UCSD-AML1 (cell line): ENCODE results near the gene CDX1.

ENCODE experiments used
- DNase-seq: peaks from one replicate; lab custom pipeline; 2025; ENCODE audit not compliant: unreplicated experiment; lab: John Stamatoyannopoulos, UW

Gene CDX1

DNA sequence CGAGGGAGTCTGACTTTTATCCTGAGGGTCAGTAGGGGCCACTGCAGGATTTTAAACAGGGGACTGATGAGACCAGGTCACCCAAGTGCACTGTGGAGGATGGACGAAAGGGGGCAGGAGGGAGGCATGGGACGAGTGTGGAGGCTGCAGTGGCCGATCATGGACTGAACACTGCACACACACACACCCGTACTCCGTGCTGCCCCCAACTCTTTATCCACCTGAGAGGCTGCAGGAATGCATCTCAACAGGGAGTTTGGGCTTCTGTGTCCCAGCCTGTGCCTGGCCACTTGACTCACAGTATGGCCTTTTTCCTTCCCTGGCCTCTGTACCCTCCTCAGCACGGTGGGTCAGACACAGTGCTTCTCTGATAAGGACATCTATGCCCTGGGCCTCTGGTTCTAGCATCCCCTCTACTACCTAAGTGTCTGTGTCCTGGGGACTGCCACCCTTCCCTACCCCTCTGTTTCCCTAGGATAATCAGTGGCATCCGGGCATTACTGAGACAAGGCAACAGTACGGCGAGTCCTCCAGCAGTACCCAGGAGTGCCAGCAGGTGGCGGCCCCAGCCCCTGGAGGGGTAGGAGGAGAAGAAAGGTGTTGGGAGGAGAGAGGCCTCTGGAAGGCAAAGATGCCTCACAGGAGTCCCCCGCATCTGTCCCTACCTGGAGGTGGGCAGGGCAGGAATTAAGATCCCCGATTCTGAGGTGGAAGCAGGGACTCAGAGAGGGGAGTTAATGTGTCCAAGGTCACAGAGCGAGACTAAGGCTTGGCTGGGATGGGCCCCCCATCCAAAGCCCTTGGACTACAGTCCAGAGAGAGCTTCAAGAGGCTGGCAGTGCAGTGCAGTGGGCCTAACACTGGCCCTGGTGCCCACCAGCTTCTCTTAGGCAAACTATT, 5.1 kb upstream of the CDX1 start:
- peak; percentile 86 for DNase-seq

DNA sequence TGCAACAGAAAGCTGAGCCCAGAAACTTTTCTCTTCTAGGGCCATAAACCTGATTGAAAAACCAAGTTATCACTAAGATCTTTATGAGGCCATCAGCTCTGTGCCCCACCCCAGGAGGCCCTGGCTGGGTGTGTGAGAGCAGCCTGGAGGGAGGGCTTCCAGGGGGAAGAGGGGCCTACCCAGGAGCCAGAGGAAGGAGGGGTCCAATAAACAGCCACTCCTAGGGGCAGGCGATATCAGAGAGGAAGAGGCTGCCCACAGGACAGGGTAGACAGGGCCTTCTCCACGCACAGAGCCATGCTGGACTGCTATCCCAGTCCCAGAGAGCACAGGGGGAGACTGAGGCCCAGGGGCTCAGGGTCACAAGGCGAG, 4.5 kb upstream of the CDX1 start:
- no peak for DNase-seq

DNA sequence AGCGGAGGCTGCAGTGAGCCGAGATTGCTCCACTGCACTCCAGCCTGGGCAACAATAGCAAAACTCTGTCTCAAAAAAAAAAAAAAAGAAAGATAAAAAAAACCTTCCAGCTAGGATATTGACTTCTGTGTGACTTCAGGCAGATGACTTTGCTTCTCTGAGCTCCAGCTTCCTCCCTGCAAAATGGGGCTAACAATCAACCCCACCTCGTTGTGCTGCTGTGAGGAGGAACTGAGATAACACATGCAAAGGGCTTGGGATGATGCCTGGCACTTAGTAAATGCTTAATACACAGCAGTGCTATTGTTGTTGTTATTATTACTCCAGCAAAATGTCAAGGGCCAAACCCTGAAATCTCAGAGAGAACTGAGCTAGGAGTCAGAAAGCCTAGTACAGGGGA, 3.5 kb upstream of the CDX1 start:
- no peak for DNase-seq

DNA sequence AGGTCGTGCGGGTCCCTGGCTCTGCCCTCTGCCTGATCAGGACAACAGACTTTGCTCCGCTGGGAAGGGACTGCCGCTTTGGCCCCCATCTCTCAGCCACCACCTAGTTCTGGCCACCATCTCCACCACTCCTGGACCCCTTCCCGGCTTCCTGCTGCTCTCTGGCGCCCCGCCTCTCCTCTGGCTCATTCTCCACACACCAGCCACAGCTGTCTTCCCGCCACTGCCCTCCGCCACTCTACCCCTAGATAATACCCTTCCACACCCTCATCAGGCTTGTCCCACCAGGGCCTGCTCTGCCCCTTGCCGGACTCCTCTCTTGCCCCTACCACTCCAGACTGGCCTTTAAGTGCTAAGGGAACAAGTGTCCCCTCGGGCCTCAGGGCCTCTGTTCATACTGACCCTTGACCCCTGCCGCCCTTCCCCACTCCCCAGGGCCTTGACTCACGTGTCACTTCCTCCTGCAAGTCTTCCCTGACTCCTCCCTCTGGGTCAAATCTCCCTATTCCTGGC, 3.0 kb upstream of the CDX1 start:
- no peak for DNase-seq

DNA sequence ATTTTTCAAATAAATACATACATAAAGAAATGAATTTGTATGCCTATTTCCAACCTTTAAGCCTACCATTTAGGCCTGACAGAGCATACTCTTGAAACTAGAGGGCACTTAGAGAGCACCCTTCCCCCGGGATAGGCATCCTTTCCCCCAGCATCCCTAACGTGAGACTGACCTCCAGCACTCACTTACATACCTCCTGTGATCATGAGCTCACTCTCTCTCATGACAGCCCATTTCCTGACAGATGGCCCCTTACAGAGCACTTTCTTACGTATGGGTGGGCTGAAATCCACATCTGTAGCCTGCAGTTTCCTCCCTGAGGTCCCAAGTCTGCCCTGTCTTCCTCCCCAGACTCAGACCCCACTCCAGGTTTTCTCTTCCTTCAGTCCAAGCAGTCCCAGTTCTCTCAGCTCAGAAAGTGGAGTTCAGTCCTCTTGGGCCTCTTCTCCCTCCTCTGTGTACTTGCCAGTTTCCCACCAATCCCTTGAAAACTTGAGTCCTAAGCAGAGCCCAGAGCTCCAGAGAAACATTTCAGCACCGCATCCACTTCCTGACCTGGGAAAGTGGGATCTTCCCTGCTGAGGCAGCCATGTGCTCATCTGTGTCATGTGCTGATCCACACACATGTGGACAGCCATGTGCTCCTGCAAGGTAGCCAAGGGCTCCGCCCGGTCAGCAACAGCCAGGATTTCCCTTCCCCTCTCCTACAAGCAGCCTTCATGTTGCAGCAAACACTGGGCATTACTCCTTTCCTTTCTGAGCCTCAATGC, 2.2 kb upstream of the CDX1 start:
- peak; percentile 31 for DNase-seq

DNA sequence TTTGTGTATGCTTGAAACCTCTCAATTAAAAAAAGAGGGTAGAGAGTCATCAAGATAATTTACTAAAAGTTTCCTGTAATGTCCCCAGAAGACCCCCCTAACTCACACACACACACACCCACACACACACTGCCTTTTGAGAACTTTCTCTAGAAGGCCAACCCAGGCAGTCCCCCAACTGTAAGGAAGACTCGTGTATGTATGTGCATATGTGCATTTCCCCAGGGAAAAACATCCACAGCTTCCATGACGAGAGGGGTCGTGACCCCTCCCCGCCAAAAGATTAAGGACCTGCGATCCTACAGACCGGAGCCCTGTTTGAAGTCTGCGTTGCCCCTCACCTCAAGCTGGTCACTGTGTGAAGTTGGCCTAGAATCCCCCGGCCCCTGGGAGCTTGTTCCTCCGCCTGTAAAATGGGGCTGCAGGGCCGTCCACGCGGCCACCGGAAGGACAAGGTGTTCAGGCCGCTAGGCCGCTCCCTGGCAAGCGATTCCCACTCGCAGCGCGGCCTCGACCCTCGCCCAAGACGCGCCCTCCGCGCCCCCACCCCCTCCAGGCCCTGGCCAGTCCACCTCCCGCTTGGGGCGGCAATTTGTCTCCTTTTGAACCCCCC, 435 bp upstream of the CDX1 start:
- no peak for DNase-seq

DNA sequence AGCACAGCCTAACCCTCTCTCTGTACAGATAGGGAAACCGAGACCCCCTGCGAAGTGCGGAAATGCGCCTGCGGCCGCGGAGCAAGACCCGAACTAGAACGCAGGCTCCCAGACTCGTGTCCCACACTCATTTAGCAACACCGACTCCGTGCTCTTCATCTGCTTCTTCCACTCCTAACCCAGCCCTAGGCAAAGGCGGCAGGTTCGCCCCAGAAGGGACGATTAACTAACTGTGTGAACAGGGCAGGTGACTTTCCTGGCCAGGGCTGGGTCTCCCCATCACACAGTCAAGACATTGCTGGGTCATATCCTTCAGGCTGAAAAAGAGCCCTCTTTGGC, 903 bp downstream of the CDX1 start:
- no peak for DNase-seq

DNA sequence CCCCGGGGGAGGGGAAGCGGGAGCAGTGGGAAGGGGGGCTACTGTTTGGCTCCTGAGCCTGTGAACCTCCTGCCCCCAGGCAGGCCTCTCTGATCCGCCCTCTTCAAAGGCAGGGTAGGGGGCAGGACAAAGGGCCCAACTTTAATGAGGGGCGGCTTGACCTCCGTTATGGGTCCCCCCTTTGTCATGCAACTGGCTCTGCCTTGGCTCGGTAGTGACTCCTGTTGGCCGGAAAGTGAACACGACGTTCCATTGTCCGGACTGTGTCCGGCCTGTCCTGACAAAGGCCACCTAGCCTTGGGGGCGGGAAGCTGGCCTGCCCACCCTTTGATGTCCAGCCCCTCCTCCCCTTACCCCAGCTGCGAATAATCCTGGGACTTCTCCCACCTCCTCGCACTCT, 1.3 kb downstream of the CDX1 start:
- no peak for DNase-seq

DNA sequence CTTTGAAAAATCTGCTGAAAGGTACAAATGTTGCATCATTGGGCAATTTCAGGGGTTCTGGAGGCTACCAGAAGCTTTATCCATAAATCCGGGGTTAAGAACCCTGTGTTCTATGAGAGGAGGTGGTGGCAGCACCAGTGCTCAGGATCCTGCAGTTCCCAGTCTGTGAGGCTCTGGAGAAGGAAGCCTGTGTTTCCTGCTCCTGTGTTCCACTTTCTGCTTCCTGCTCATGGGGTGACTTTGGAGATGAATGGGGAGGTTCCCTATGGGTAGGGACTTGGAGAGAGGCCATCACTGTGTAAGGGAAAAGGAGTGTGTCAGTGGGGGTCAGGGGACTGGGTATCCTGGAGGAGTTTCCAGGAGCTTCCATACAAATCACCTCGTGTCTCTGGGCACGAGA, 2.3 kb downstream of the CDX1 start:
- no peak for DNase-seq

DNA sequence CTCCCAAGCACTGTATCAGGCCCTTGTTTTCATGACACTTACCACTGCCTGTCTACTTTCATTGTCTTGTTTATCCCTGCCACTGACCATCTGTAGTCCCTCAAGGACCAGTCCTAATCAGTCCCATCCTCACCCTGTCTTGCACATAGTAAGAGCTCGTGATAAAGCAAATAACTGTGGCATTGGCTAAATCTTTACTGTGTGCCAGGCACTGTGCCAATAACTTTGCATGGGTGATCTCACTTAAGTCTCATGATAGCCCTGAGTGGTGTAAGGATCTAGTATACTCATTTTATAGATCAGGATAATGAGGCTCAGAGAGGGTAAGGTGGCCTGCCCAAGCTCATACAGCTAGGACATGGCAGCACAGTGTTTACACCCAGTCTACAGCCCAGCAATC, 5.6 kb downstream of the CDX1 start:
- DNase-seq, result no peak

DNA sequence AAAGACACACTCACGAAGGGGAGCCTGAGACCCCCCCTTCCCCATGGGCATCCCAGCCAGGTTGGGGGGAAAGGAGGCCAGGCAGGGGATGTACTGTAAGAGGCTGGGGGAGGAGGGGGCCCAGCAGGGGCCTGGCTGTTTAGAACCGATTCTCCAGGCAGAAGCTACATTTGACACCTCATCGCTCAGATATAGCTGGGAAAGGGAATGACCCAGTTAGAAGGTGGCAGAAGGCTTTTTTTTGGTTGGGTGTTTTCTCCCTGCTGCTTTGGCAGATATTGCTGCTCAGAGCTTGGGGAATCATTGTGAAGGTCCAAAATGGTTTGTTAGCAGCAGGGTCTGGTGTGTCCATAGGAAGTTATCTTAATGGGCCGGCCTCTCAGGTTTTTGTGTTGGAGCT, 6.0 kb downstream of the CDX1 start:
- no peak for DNase-seq

DNA sequence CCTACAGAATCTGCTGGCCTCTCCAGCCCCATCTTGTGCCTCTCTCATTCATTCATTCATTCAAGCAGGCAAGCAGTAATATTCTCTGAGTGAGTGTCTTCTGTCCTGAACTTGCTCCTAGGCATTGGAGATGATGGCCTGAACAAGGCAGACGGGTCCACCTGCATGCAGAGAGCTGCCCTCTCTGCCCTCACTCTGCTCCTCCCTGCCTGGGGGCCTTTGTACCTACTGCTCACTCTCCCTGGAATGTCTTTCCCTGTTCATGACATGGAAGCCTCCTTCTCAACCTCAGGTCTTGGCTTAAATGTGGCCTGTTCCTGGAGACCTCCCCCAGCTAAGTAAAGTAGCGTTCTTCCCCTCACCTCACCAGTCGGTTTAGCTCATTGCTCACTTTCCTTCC, 6.6 kb downstream of the CDX1 start:
- DNase-seq, result no peak

DNA sequence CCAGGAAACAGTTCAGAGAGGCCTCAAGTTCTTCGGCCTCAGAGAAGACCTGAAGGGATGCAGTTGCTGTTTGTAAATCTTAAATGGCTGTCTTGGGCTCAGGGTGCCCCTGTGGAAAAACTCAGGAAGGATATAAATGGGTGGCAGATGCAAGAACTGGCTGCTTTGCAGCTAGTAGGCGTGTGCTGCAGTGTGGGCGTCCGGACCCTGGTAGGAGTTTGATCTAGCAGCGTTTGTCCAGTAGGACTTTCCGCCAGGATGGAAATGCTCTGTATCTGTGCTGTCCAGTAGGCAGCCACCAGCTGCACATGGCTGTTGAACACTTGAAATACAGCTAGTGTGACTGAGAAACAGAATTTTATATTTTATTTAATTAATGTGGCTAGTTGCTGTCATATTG, 7.7 kb downstream of the CDX1 start:
- DNase-seq, result no peak

DNA sequence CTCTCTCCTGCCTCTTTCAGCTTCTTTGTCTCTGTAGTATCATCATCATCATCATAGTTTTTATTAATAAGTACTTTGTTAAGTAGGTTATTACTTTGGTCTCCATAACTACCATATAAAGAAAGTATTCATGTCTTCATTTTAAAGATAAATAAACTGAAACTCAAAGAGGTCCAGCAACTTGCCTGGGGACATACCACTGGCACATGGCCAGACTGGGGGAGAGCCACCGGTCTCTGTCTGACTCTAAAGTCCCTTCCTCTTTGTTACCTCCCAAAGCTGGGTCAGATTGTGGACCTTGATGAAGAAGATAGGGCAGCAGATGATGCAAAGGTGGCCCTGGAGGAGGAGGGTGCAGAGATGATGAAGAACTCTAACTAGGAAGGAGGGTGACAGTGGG, 8.5 kb downstream of the CDX1 start:
- no peak for DNase-seq

DNA sequence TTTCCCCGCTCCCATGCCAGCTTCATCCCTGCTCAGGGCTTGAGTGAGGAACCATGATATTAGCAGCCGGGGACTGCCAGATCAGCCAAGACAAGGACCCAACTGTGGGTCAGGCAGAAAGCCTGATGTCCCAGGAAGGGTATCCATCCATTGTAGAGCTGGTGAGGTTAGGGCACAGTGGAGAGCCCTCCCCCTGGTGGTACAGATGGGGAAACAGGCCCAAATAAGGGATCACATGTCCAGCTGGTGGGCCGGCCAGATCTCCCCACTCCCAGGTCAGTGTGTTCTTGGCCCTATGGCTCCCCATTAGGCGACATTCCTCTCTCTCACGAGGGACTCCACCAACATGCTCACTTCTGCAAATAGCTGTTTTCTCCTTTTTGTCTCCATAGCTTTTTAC, 9.0 kb downstream of the CDX1 start:
- DNase-seq, result peak; percentile 42

DNA sequence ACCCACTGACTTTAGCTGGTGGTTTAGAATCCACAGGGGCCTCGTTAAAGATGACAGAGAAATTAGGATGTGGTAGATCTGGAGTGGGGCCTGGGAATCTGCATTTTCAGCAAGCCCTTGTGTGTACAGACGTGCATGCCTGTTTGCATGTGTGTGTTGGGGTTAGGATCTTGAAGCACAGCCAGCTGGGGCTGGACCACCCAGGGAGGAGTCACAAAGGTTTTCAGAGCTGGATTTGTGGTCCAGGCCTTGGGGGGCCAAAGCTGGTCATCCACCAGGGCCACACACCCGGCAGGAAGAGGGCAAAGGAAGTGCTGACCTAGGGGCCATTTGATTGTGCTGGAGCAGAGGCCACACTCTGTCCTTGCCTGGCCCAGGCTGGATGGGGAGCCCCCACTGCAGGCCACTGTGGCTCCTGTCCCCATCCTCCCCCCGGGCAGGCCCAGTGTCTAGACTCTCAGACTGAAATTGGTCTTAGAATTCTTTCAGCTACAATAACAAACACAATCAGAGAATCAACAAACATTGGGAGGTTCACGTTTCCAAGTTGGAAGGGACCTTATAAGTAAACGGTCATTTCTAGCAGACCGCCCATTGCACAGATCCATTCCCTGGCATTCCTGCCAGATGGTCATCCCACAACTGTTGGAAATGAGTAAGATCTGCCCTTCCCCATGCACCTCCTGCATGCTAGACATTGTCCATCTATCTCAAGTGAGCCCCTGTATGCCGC, 10.3 kb downstream of the CDX1 start:
- DNase-seq, result no peak

DNA sequence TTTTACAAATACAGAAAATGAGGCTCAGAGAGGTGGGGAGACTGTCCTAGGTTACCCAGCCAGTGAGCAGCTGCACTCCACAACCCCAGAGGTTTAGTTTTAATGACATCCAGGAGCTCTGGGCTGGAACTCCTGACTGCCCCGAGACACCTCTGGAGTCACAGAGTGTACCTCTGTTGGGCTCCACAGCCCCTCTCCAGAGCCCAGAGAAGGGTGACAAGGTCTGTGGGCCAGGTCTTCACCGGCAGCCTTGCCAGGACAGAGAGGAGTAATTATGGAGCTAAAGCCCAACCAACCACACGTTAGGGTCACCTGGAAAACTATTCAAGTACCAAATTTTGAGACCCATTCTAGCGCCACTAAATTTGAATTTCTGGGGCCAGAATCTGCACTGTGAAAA, 11.1 kb downstream of the CDX1 start:
- DNase-seq, result no peak

DNA sequence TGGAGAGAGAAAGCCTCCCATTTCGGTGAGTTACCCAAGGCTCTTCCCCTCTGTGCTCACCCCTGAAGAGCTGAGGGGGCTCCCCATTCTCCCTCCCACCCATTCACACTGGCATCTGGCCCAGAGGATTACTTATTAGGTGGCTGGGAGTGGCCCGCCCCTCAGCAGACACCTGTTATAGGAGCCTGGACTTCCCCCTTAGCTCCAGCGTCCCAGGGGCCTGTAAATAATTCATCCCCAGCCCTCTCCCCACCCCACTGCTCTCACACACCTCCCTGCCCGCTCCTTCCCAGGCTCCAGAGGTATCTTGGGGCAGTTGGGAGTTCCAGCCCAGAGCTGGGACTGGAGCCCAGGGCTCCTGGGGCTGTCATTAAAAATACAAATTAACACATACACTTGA, 11.7 kb downstream of the CDX1 start:
- no peak for DNase-seq

DNA sequence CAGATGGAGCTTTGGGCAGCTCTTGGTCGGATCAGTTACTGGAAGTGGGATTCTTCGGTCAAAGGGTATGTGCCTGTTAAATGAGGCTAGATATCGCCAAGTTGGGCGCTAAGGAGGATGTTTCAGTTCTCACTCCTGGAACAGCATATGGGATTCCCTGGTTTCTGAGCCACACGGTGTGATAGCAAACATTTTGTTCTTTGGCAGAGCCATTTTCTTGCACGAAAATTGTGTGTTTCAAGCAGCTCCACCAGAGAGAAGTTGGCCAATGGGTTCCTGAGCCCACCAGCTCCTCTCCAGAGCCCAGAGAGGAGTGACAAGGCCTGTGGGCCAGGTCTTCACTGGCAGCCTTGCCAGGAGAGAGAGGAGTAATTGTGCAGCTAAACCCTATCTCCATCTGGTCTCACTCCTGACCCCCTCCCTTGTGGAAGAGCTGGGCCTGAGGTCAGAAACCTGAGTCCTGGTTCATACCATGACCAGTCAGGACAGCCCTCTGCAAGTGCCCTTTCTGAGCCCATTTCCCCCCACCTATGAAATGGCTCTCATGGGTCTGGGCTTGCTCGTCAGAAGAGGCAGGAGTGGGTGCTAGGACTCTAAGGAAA, 12.5 kb downstream of the CDX1 start:
- DNase-seq, result no peak

DNA sequence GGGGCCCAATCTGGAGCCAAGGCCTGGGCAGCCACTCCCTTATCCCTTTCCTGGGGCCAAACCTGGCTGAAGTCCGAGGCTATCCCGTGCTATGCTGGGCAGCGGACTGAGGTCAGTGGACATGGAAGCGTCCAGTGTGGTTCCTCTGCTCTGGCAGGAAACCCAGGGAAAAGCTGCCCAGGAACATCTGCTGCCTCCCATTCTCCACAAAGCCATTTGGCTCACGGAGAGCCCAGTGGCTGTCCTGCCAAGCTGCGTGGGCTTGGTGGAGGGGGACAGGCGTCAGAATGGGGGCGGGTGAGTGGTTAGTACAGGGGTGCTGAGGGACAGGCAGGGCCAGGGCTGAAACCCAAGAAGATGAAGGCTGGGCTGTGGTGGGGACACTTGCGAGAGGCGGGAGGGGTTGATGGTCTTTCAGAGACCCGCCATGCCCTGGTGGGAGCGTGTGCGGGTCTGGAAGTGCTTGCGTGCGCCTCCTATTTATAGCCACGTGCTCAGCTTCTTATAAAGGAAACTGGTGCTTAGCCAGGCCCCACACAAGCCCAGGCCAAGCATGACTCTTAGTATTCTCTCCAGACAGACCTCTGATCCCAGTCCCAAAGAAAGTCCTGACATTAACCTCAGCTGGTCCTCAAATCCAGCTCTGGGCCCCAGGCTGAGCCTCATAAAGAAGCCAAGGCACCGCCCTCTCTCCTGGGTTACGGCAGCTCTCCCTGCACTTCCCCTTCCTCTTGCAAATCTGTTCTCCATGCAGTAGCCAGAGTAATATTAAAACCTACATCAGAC, 13.9 kb downstream of the CDX1 start:
- DNase-seq, result peak; percentile 30
